Glutamatergic neuron (in vitro differentiated cells): ENCODE results near the gene C1orf105. TPM values are rescaled to one million over a fixed set of nuclear protein-coding genes. Genes with fewer than 3 reads are reported as not detected.

Experiments
- DNase-seq: peaks from one replicate; pipeline ENCODE4 v3.0.0; 2022
- H3K27ac Mint-ChIP-seq: one replicate; pipeline ENCODE4 v1.8.0; 2020; ENCODE audit warnings: mild to moderate bottlenecking, mixed read lengths, inconsistent platforms; ENCODE audit not compliant: unreplicated experiment
- H3K27me3 Mint-ChIP-seq: one replicate; pipeline ENCODE4 v1.8.0; 2020; ENCODE audit warnings: mild to moderate bottlenecking, moderate library complexity, mixed read lengths, inconsistent platforms; ENCODE audit not compliant: unreplicated experiment
- H3K36me3 Mint-ChIP-seq: one replicate; pipeline ENCODE4 v1.8.0; 2020; ENCODE audit warnings: mild to moderate bottlenecking, mixed read lengths, inconsistent platforms; ENCODE audit not compliant: unreplicated experiment
- H3K4me1 Mint-ChIP-seq: one replicate; pipeline ENCODE4 v1.8.0; 2020; ENCODE audit warnings: mild to moderate bottlenecking, low read depth, mixed read lengths, inconsistent platforms; ENCODE audit not compliant: unreplicated experiment
- H3K4me3 Mint-ChIP-seq: one replicate; pipeline ENCODE4 v1.8.0; 2020; ENCODE audit warnings: mild to moderate bottlenecking, mixed read lengths, inconsistent platforms; ENCODE audit not compliant: unreplicated experiment
- H3K9me3 Mint-ChIP-seq: one replicate; pipeline ENCODE4 v1.8.0; 2020; ENCODE audit warnings: mild to moderate bottlenecking, moderate library complexity, mixed read lengths, inconsistent platforms; ENCODE audit not compliant: unreplicated experiment
- total RNA-seq: library from RNA; stranded (reverse); fragmentation: NEBNext Ultra II Directional; extraction: Animal tissue kit (Norgen Biotek cat#: 25700); gene quantifications from one replicate; pipeline ENCODE4 v1.2.1, GENCODE V29; 2021; ENCODE audit not compliant: unreplicated experiment
- TF ChIP-seq, protein P1 (sequence below): fragments of 200-600 bp; sonication (generic); IDR thresholded peaks from one replicate; pipeline ENCODE4 v1.5.0; 2021; ENCODE audit not compliant: partially characterized antibody, unreplicated experiment

The C1orf105 gene
- total RNA-seq, 1 donor from 2014 or later: not detected

DNA sequence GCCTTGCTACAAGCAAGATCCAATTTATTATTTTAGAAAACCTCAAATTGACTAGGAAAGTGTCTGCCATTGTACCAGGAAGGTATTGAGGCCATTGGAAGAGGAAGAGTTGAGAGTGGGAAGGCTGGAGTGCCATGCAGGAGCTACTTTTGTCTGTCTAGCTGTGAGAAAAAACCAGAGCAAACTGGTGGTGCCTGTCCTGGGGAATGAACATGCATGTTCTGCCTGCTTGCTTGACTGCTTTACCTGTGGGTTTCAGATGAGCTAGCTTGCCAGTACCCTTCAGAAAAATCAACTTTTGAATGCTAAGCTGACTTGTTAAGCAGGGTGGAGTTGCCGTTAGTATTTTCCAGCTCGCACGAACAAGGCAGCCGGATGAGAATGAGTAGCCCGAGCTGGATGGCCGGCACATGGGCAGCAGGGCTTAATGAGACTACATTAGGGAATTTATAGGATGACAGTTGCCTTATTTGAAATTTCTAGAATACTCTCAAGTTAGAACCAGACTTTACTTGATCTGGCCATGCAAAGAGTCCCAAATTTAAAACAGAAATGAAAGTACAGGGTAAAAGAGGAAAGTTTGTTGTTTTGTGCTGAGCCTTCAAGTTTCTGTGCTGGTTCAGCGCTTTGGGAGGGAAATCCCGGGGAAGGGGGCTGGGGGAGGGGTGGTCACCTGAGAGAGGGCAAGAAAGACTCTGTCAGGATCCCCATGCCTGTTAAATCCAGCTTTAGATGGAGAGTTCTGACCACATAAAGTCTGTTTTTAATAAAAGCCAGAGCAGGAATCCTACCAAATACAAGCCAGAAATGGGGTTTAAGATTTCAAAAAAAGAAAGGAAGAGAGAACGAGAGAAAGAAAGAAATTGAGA lies 29.6 kb upstream of the C1orf105 start:
- H3K9me3 Mint-ChIP-seq: no peaks in the 10 kb centered on the region
- H3K4me3 Mint-ChIP-seq: no peak overlapping the region
- H3K36me3 Mint-ChIP-seq: no peaks in the 10 kb centered on the region
- TF ChIP-seq, protein P1, sequence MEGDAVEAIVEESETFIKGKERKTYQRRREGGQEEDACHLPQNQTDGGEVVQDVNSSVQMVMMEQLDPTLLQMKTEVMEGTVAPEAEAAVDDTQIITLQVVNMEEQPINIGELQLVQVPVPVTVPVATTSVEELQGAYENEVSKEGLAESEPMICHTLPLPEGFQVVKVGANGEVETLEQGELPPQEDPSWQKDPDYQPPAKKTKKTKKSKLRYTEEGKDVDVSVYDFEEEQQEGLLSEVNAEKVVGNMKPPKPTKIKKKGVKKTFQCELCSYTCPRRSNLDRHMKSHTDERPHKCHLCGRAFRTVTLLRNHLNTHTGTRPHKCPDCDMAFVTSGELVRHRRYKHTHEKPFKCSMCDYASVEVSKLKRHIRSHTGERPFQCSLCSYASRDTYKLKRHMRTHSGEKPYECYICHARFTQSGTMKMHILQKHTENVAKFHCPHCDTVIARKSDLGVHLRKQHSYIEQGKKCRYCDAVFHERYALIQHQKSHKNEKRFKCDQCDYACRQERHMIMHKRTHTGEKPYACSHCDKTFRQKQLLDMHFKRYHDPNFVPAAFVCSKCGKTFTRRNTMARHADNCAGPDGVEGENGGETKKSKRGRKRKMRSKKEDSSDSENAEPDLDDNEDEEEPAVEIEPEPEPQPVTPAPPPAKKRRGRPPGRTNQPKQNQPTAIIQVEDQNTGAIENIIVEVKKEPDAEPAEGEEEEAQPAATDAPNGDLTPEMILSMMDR: no peak
- H3K27ac Mint-ChIP-seq: no peak overlapping the region
- peaks cover 8% of the 10 kb centered on the region for H3K4me1 Mint-ChIP-seq
- no peak for DNase-seq
- no peaks in the 10 kb centered on the region for H3K27me3 Mint-ChIP-seq

GRCh38 chr1:172391976-172392375 lies 28.5 kb upstream of the C1orf105 start:
- Mint-ChIP-seq H3K9me3 (no peaks in the 10 kb centered on the region), H3K27me3 (no peaks in the 10 kb centered on the region), H3K36me3 (no peaks in the 10 kb centered on the region), H3K4me3 (no peak overlapping the region), H3K4me1 (peaks cover 8% of the 10 kb centered on the region), H3K27ac (no peak overlapping the region)
- TF ChIP-seq, protein P1: no peak
- no peak for DNase-seq

DNA sequence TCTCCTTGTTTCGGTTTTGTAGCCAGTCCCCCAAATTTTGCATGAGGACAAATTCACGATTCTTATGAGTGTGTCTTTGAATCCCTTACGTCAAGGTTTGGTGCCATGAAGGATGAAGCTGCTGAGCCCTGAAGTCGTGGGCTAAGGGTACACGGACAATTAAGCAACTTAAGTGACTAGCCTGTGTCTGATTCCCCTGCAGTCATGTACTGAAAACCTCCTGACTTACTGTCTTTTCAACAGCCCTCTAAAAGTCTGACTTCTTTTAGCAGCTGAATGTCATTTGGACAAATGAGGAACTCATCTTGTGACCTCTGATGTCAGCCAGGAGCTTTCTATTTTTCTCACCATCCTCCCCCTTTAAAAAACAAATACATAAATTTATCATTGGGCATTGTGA lies 27.1 kb upstream of the C1orf105 start:
- TF ChIP-seq, protein P1: no peak

GRCh38 chr1:172394141-172394751 lies 26.2 kb upstream of the C1orf105 start:
- Mint-ChIP-seq H3K36me3 (no peaks in the 10 kb centered on the region), H3K4me1 (peaks cover 11% of the 10 kb centered on the region), H3K27me3 (no peaks in the 10 kb centered on the region), H3K27ac (no peak overlapping the region), H3K4me3 (no peak overlapping the region), H3K9me3 (no peaks in the 10 kb centered on the region)
- no peak for DNase-seq
- TF ChIP-seq, protein P1: no peak

More for the DNA sequence above, 27.1 kb upstream of the C1orf105 start:
- no peak for DNase-seq
- no peak overlapping the region for H3K4me3 Mint-ChIP-seq
- peaks cover 8% of the 10 kb centered on the region for H3K4me1 Mint-ChIP-seq
- no peaks in the 10 kb centered on the region for H3K36me3 Mint-ChIP-seq
- no peak overlapping the region for H3K27ac Mint-ChIP-seq
- no peaks in the 10 kb centered on the region for H3K9me3 Mint-ChIP-seq
- H3K27me3 Mint-ChIP-seq: no peaks in the 10 kb centered on the region

GRCh38 chr1:172394811-172395210 lies 25.7 kb upstream of the C1orf105 start:
- DNase-seq: no peak
- no peak overlapping the region for H3K27ac Mint-ChIP-seq
- H3K4me1 Mint-ChIP-seq: peaks cover 11% of the 10 kb centered on the region
- H3K36me3 Mint-ChIP-seq: no peaks in the 10 kb centered on the region
- H3K27me3 Mint-ChIP-seq: no peaks in the 10 kb centered on the region
- no peak overlapping the region for H3K4me3 Mint-ChIP-seq
- H3K9me3 Mint-ChIP-seq: no peaks in the 10 kb centered on the region
- TF ChIP-seq, protein P1: no peak
